ENCODE measurements around the gene IL6R. TPM values are rescaled to one million over a fixed set of nuclear protein-coding genes. Genes with fewer than 3 reads are reported as not detected.
A peak's percentile ranks its signal among the peaks of the same experiment; 100 is the strongest.

IL6R gene
- total and polyA plus RNA-seq, 2 of the 4 experiments (the other 2 are of a cell fraction), result 5.3 to 9.5 TPM

DNA sequence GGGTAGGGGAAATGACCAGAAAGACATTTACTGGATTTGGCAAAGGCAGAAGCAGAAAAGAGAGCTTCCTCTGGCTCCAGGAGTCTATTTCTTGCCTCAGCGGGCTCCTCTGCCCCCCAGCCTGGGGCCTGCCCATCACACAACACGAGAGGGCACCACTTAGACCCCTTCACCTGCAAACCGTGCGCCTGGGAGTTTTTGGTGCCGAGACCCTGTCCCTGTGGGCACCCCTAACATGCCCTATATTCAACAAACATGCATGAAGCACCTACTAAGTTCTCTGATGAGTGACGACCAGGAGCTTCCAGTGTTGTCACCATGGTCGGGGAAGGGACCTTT is 18.8 kb downstream of the IL6R start:
- WGBS, 2 experiments (ENCODE audit: extremely low coverage in 2 of 2, insufficient read length in 1 of 2), result 67% methylated on average over 2 of the region's 7 CpGs; no CpG with 5 or more reads in 1 of the 2 experiments
- Histone ChIP-seq H2AK5ac (ENCODE audit: low read depth, low read length) (peak overlapping the region; percentile 58), H3K36me3 (ENCODE audit: control insufficient read depth, insufficient read depth, low read length) (no peaks in the 10 kb centered on the region; the same call in 1 of the 2 replicates), H2AK9ac (replicated peaks; ENCODE audit: low read depth, low read length, poor library complexity) (peak overlapping the region; percentile 22), H2BK15ac (ENCODE audit: low read depth, low read length) (no peak overlapping the region), H3K9me1 (ENCODE audit: insufficient read depth, low read length) (peaks cover 16% of the 10 kb centered on the region), H3K4me3 (ENCODE audit: insufficient read depth, low read depth, low read length) (no peak overlapping the region), H4K8ac (ENCODE audit: low read depth in 2 of 2, low read length in 2 of 2) (peak overlapping the region in 1 of 2 experiments; percentile 55; a peak in 1 of 4 replicates), H2AFZ (replicated peaks; ENCODE audit: low read length, poor library complexity) (no peak overlapping the region), H3K4me2 (ENCODE audit: low read depth, low read length) (peak overlapping the region; percentile 37; the same call in 1 of the 2 replicates), H3K18ac (ENCODE audit: low read depth, low read length) (no peak overlapping the region; the same call in 1 of the 2 replicates), H2BK5ac (ENCODE audit: low read depth, low read length, poor library complexity, severe bottlenecking) (no peak overlapping the region), H3K14ac (replicated peaks; ENCODE audit: low read depth, low read length) (0 out of 2 replicates have a peak overlapping the region, but pooled peaks have one; percentile 49), H3K23ac (ENCODE audit: low read depth, low read length) (peak overlapping the region; percentile 12; the same call in 1 of the 2 replicates), H2BK120ac (ENCODE audit: low read depth, low read length) (peak overlapping the region; percentile 69; the same call in 1 of the 2 replicates), H3K4me1 (ENCODE audit: control insufficient read depth, insufficient read depth, low read length) (peaks cover 41% of the 10 kb centered on the region), H3K27me3 (ENCODE audit: control insufficient read depth, insufficient read depth, low read length) (no peaks in the 10 kb centered on the region), H3K27ac (ENCODE audit: insufficient read depth, low read length) (peak overlapping the region; percentile 59; the same call in 1 of the 2 replicates), H3K4ac (ENCODE audit: low read depth, low read length) (peak overlapping the region; percentile 65), H3K79me1 (ENCODE audit: low read depth in 1 of 2, low read length in 2 of 2) (peaks cover 3 to 26% of the 10 kb centered on the region in 2 experiments; a peak in 1 of 4 replicates), H3K9me3 (ENCODE audit: control insufficient read depth, insufficient read depth, low read length) (no peaks in the 10 kb centered on the region), H2BK20ac (ENCODE audit: low read depth, low read length) (peak overlapping the region; percentile 54; the same call in 1 of the 2 replicates), H4K91ac (ENCODE audit: insufficient read depth, low read depth, low read length) (no peak overlapping the region; the same call in 1 of the 2 replicates), H4K5ac (ENCODE audit: low read depth, low read length) (no peak overlapping the region; the same call in 1 of the 2 replicates), H3K56ac (ENCODE audit: extremely low read depth, insufficient read depth, low read length) (no peak overlapping the region), H3K9ac (ENCODE audit: low read depth, low read length) (no peak overlapping the region), H4K20me1 (ENCODE audit: insufficient read depth, low read length) (peaks cover 31% of the 10 kb centered on the region)
- ATAC-seq (ENCODE audit: low read depth) (no peak), DNase-seq (no peak)
- POLR2A ChIA-PET (ENCODE audit: unreplicated experiment), result no interaction called here
- intact Hi-C loops (cut with micrococcal nuclease) (no loop called here), dilution Hi-C loops (cut with HindIII; ENCODE audit: low sequenced_read_pairs, unreplicated experiment) (no loop called here), in situ Hi-C loops (cut with MboI; ENCODE audit: low sequenced_read_pairs) (no loop called here)
- CTCF ChIA-PET, result no interaction called here
- TF ChIP-seq MAZ (IDR thresholded peaks at IDR 0.05; ENCODE audit: borderline replicate concordance, low read depth, low read length) (no peak), NFE2L2 (IDR thresholded peaks at IDR 0.05; ENCODE audit: low read depth, low read length) (no peak), MXI1 (IDR thresholded peaks at IDR 0.05; ENCODE audit: borderline replicate concordance, low read depth, low read length) (no peak), RFX5 (IDR thresholded peaks at IDR 0.05; ENCODE audit: low read depth, low read length) (no peak), POLR2A (IDR thresholded peaks at IDR 0.05; ENCODE audit: low read depth, low read length) (no peak), MAFK (IDR thresholded peaks at IDR 0.05; ENCODE audit: low read depth, low read length) (no peak), FOS (IDR thresholded peaks at IDR 0.05; ENCODE audit: low read depth, low read length) (no peak), SMC3 (IDR thresholded peaks at IDR 0.05; ENCODE audit: low read depth, low read length) (no peak), RCOR1 (IDR thresholded peaks at IDR 0.05; ENCODE audit: insufficient replicate concordance, low read length) (no peak)
- BruUV-seq (replicated peaks), result no TSS peak

Measured in IMR-90 (cell line).